Endodermal cell (in vitro differentiated cells): Measurements from ENCODE around the gene RAD52. TPM values are rescaled to one million over a fixed set of nuclear protein-coding genes. Genes with fewer than 3 reads are reported as not detected.

ENCODE experiments used
- DNase-seq: peaks from one replicate; pipeline ENCODE4 v3.0.0-alpha.2; 2017
- H3K27ac ChIP-seq: 2 replicates; pipeline ENCODE4 v1.5.1; 2013; ENCODE audit warnings: mild to moderate bottlenecking, low read depth, low read length, moderate library complexity
- H3K27me3 ChIP-seq: 2 replicates; pipeline ENCODE4 v1.6.1; 2013; ENCODE audit warnings: mild to moderate bottlenecking, low read length, moderate library complexity; ENCODE audit not compliant: insufficient read depth, control insufficient read depth, poor library complexity, severe bottlenecking
- H3K36me3 ChIP-seq: 2 replicates; pipeline ENCODE4 v1.7.0; 2013; ENCODE audit warnings: mild to moderate bottlenecking, low read length, moderate library complexity; ENCODE audit not compliant: control insufficient read depth, insufficient read depth
- H3K4me1 ChIP-seq: one replicate; pipeline ENCODE4 v1.7.0; 2013; ENCODE audit warnings: low read length; ENCODE audit not compliant: control insufficient read depth, insufficient read depth
- H3K4me3 ChIP-seq: 2 replicates; pipeline ENCODE4 v1.5.1; 2013; ENCODE audit warnings: mild to moderate bottlenecking, low read length, moderate library complexity
- H3K9ac ChIP-seq: 2 replicates; pipeline ENCODE4 v1.6.1; 2013; ENCODE audit warnings: mild to moderate bottlenecking, low read length, moderate library complexity; ENCODE audit not compliant: poor library complexity, severe bottlenecking; ENCODE audit errors: extremely low read depth
- H3K9me3 ChIP-seq: 2 replicates; pipeline ENCODE4 v1.6.1; 2013; ENCODE audit warnings: mild to moderate bottlenecking, low read length, moderate library complexity; ENCODE audit not compliant: control insufficient read depth
- H3K27ac Mint-ChIP-seq: 2 replicates; pipeline ENCODE4 v1.8.0; 2020; ENCODE audit warnings: mixed read lengths
- H3K27me3 Mint-ChIP-seq: 2 replicates; pipeline ENCODE4 v1.8.0; 2021; ENCODE audit warnings: mild to moderate bottlenecking, mixed read lengths; ENCODE audit not compliant: insufficient read depth
- H3K36me3 Mint-ChIP-seq: 2 replicates; pipeline ENCODE4 v1.8.0; 2020; ENCODE audit warnings: low read depth, mixed read lengths
- H3K4me1 Mint-ChIP-seq: 2 replicates; pipeline ENCODE4 v1.8.0; 2020; ENCODE audit warnings: mixed read lengths
- H3K4me3 Mint-ChIP-seq: 2 replicates; pipeline ENCODE4 v1.8.0; 2020; ENCODE audit warnings: mild to moderate bottlenecking, moderate library complexity, mixed read lengths
- H3K9me3 Mint-ChIP-seq: 2 replicates; pipeline ENCODE4 v1.8.0; 2020; ENCODE audit warnings: mild to moderate bottlenecking, mixed read lengths
- WGBS, 2 experiments: methylation state at CpG; one replicate each; pipeline versions ENCODE4 v1.1.5 to v1.1.7; 2013; ENCODE audit warnings: missing lambda C conversion rate in 2 of 2, mixed read lengths in 1 of 2; ENCODE audit not compliant: insufficient coverage in 1 of 2, insufficient read length in 1 of 2; 5-methylcytosine and 5-hydroxymethylcytosine counted together
- total RNA-seq, 2 donors: library from RNA; stranded (reverse); fragmentation: NEBNext Ultra II Directional in 1 of 2; extraction: Animal tissue kit (Norgen Biotek cat#: 25700) in 1 of 2; gene quantifications; 2 replicates in 1 of 2; 3 replicates in 1 of 2; pipeline ENCODE4 v1.2.1, GENCODE V29; 2021
- TF ChIP-seq, protein P1 (sequence below): fragments of 200-600 bp; sonication (generic); conservative IDR thresholded peaks from 2 replicates; pipeline ENCODE4 v1.5.0; 2021; ENCODE audit warnings: antibody characterized with exemption, mild to moderate bottlenecking

The RAD52 gene
- total RNA-seq, 2 donors from 2014 or later = 24.3 to 35.1 TPM

DNA sequence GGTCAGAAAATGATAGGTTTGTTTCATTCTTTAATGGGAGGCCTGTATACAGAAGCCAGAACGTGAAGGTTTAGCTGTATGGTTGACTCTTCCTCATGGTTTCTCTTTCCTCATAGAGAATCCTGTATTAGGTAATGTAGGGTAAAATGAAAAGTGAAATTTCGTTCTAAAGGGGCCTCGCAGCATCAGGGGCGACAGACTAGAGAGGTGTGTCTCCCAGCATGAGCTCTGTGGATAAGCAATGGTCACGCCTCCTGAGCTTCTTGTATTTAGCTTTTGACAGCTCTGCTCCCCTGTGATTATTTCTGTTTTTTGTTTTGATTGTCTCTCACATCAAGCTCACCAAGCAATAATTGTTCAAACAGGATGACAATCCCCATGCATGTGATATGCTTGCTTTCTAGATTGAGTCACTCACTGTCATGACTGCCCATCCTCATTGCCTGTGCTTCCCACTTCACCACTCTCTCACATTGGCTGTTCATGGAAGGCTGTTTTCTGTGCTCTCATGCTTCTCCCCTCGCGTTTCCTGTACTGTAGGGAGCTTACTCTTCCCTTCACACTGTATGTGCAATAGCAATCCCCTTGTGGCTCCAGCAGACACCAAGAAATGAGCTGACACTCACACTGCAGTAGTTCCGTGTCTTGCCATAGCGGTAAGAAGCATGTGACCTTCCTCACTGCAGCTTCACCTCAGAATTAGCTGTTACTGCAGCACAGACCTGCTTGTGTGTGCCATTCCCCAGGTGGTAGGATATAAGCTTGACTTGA is 44.0 kb downstream of the RAD52 start:
- H3K4me1 ChIP-seq = peaks cover 14% of the 10 kb centered on the region
- peaks cover 85% of the 10 kb centered on the region for H3K36me3 Mint-ChIP-seq
- H3K27ac Mint-ChIP-seq = peak overlapping the region; percentile 1
- no peak overlapping the region for H3K27ac ChIP-seq
- no peaks in the 10 kb centered on the region for H3K9me3 Mint-ChIP-seq
- DNase-seq = peak; percentile 55
- no peaks in the 10 kb centered on the region for H3K27me3 Mint-ChIP-seq
- no peak overlapping the region for H3K9ac ChIP-seq
- H3K36me3 ChIP-seq = peaks cover 92% of the 10 kb centered on the region
- TF ChIP-seq, protein P1, sequence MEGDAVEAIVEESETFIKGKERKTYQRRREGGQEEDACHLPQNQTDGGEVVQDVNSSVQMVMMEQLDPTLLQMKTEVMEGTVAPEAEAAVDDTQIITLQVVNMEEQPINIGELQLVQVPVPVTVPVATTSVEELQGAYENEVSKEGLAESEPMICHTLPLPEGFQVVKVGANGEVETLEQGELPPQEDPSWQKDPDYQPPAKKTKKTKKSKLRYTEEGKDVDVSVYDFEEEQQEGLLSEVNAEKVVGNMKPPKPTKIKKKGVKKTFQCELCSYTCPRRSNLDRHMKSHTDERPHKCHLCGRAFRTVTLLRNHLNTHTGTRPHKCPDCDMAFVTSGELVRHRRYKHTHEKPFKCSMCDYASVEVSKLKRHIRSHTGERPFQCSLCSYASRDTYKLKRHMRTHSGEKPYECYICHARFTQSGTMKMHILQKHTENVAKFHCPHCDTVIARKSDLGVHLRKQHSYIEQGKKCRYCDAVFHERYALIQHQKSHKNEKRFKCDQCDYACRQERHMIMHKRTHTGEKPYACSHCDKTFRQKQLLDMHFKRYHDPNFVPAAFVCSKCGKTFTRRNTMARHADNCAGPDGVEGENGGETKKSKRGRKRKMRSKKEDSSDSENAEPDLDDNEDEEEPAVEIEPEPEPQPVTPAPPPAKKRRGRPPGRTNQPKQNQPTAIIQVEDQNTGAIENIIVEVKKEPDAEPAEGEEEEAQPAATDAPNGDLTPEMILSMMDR = no peak
- H3K4me3 Mint-ChIP-seq = no peak overlapping the region
- H3K4me3 ChIP-seq = no peak overlapping the region
- WGBS, 2 experiments = 76 to 94% methylated on average over 6 to 9 of the region's 9 CpGs
- H3K9me3 ChIP-seq = no peaks in the 10 kb centered on the region
- no peaks in the 10 kb centered on the region for H3K27me3 ChIP-seq
- H3K4me1 Mint-ChIP-seq = peaks cover 43% of the 10 kb centered on the region

DNA sequence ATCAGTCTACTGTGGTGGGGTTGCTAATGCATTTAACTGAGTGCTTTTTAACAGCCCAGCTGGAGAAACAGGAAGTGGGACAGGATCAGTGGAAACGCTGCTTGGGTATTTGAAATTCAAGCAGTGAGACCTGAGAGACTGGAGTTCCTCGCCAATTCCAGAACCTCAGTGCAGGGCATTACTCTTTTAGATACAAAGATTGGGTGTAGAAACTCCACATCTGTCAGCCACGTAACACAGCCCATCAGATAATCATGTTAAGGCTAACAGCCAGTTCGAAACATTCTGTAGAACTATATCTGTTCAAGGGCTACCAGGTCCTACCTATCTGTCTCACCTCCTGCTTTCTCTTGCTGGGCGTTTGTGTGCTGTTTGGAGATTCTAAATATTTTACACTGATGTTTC is 45.5 kb downstream of the RAD52 start:
- H3K4me3 Mint-ChIP-seq = no peak overlapping the region
- peaks cover 90% of the 10 kb centered on the region for H3K36me3 ChIP-seq
- H3K4me1 Mint-ChIP-seq = peaks cover 43% of the 10 kb centered on the region
- H3K27ac ChIP-seq = no peak overlapping the region
- WGBS, 2 experiments = 67 to 85% methylated on average over 3 to 5 of the region's 5 CpGs
- TF ChIP-seq, protein P1 = no peak
- H3K27ac Mint-ChIP-seq = peak overlapping the region; percentile 27
- no peaks in the 10 kb centered on the region for H3K27me3 ChIP-seq
- peaks cover 83% of the 10 kb centered on the region for H3K36me3 Mint-ChIP-seq
- no peaks in the 10 kb centered on the region for H3K9me3 ChIP-seq
- H3K4me3 ChIP-seq = no peak overlapping the region
- no peaks in the 10 kb centered on the region for H3K9me3 Mint-ChIP-seq
- peaks cover 14% of the 10 kb centered on the region for H3K4me1 ChIP-seq
- DNase-seq = peak; percentile 58
- no peak overlapping the region for H3K9ac ChIP-seq
- H3K27me3 Mint-ChIP-seq = no peaks in the 10 kb centered on the region

DNA sequence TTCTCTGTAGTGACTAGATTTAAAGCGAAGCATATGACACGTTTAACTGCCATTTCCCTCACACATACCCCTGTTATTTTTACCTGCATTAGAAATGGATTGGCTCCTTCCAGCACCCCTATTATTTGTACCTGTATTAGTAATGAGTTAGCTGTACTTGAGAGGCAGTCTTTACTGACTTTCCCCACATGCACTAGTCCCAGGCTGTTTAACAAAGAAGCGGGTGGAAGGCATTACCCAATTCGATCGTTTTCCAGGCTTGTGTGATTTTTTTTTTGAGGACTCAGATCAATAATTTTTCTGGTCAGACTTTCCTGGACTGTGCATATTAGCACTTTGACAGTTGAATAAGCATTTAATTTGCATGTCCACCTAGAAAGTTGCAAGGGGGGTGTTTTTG is 46.4 kb downstream of the RAD52 start:
- Histone ChIP-seq H3K9me3 (no peaks in the 10 kb centered on the region), H3K36me3 (peaks cover 89% of the 10 kb centered on the region), H3K27me3 (no peaks in the 10 kb centered on the region), H3K27ac (no peak overlapping the region), H3K4me3 (no peak overlapping the region), H3K9ac (no peak overlapping the region), H3K4me1 (peaks cover 14% of the 10 kb centered on the region)
- peak; percentile 22 for DNase-seq
- H3K4me3 Mint-ChIP-seq = no peak overlapping the region
- H3K27ac Mint-ChIP-seq = peak overlapping the region; percentile 83
- H3K4me1 Mint-ChIP-seq = peaks cover 43% of the 10 kb centered on the region
- TF ChIP-seq, protein P1 = no peak
- WGBS, 2 experiments = 93 to 97% methylated on average over 3 to 5 of the region's 5 CpGs
- peaks cover 81% of the 10 kb centered on the region for H3K36me3 Mint-ChIP-seq
- H3K9me3 Mint-ChIP-seq = no peaks in the 10 kb centered on the region
- H3K27me3 Mint-ChIP-seq = no peaks in the 10 kb centered on the region
